Measurements from ENCODE around the gene KHDC1.

GRCh38 chr6:73234733-73235132 is 28.3 kb downstream of the KHDC1 start:
- TF ChIP-seq CTCF (IDR thresholded peaks at IDR 0.05) (no peak), POLR2A (IDR thresholded peaks at IDR 0.05) (no peak)

Measured in esophagus squamous epithelium (tissue), 4 donors.